NCI-H69 (cell line): ENCODE results near the gene PRSS1.
"Not testable (repeated sequence)": the region's sequence is repeated elsewhere in the genome, so short reads cannot be mapped to it uniquely, and the experiment has no call there.

Experiments used
- DNase-seq: peaks from one replicate; lab custom pipeline; 2025; lab: John Stamatoyannopoulos, UW

Gene PRSS1

DNA sequence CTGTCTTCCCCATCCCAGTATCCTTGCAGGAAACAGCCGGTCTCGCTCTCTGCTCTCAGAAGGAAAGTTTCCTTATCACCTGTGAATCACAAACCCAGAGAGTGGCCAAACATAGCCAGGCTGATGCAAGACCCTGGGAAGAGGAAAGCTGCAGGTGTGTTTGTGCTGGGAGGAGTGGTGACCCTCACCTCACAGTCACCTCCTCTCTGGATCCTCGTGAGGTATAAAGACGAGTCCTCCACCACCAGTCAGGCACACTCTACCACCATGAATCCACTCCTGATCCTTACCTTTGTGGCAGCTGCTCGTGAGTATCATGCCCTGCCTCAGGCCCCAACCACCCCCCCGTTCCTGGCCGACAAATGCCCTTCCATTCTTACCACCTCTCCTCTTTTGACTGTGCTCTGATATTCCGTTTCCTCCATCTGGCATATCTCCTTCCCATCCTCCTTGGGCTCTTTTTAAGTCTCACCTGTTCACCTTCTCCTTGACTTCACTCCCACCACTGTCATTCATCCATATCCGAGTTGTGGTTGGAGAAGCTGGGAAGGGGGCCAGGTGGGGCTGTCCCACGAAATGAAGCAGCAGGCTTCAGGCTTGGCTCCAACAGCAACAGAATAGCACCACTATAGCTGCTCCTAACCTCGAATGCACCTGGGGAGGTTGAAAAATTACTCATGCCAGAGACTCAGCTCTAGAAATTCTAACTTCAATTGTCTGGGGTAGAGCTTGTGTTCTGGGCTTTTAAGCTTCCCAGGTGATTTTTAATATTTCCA lies at the start of gene PRSS1:
Gene PRSS1 (plus strand): TSS at position 255 of the 776 bp plus-strand sequence. CDS start 13 bp downstream, at position 268.
- DNase-seq, result no peak

DNA sequence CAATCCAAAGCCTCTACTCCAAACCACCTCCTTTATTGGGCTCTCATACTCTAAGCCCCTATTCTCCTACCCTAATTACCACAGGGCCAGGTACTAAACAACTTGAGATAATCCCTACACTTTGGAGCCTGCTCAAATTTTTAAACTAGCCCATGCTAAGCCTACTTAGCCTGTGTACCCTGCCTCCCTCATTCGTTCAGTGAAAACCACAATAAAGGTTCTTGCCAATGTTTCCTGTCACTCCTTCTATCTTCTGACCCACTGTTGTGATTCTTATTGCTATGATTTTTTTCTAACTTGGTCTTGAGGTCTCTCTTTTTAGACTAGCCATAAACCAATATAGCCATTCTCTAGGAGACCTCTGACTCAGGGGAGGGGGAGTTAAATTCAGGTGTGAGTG lies 48.3 kb upstream of the PRSS1 start:
- DNase-seq, result not testable (repeated sequence)

DNA sequence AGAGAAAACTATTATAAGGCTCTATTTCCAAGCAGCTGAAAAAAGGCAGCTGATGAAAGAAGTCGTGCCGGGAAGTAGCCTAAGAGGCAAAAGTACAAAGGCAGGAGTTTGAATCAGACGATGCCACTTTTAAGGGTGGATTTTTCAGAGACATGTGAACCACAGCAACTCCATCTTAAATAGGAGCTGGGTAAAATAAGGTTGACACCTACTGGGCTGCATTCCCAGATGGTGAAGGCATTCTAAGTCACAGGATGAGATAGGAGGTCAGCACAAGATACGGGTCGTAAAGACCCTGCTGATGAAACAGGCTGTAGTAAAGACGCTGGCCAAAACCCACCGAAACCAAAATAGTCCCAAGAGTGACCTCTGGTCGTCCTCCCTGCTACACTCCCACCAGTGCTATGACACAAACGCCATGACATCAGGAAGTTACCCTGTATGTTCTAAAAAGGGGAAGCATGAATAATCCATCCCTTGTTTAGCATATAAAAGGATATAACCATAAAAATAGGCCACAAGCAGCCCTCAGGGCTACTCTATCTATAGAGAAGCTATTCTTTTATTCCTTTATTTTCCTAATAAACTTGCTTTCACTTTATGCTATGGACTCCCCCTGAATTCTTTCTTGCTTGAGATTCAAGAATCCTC lies 45.5 kb upstream of the PRSS1 start:
- DNase-seq, result no peak

DNA sequence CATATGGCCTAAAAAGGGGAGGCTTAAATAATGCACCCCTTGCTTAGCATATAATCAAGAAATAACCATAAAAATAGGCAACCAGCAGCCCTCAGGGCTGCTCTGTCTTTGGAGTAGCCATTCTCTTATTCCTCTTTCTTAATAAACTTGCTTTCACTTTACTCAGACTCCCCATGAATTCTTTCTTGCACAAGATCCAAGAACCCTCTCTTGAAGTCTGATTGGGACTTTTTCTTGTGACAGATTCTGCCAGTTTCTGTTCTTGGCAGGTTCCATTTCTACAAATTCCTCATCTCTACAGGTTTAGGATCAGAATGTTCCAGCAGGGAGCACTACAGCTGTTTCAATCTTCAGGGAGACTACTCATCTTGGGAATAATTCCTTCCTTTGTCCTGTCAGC lies 40.5 kb upstream of the PRSS1 start:
- not testable (repeated sequence) for DNase-seq

DNA sequence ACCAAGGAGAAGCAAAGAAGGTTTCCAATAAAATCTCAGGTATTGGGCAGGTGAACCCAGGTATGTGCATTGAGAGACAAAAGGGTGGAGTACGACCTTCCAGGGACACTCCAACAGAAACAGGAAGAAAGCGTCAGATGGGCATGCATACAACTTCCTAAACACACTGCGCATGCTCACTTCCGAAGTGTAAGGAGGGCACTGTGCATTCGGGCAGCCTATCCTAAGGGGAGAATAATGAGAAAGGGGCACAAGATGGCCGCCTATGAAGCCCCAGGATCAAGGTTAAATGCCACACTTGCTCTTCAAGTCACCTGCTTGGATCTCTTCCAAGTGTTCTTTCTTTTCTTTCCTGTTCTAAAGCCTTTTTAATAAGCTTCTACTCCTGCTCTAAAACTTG lies 39.4 kb upstream of the PRSS1 start:
- DNase-seq, result no peak

DNA sequence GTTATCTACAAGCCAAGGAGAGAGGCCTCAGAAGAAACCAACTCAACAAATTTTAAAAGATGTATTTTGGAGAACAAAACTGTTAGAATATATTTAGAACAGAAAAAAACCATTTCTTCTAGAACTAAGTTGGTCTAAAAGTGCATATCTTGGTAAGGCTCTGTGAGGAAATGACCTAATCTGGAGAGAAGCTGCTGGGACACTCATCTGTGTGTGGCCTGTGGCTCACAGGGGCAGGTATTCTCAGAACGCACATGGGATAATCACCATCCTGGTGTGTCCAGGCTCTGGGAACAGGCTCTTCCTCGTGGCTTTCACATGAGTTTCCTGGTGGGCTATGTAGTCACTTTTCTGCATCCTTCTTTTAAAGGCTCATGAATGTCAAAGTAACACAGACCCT lies 38.1 kb upstream of the PRSS1 start:
- no peak for DNase-seq

DNA sequence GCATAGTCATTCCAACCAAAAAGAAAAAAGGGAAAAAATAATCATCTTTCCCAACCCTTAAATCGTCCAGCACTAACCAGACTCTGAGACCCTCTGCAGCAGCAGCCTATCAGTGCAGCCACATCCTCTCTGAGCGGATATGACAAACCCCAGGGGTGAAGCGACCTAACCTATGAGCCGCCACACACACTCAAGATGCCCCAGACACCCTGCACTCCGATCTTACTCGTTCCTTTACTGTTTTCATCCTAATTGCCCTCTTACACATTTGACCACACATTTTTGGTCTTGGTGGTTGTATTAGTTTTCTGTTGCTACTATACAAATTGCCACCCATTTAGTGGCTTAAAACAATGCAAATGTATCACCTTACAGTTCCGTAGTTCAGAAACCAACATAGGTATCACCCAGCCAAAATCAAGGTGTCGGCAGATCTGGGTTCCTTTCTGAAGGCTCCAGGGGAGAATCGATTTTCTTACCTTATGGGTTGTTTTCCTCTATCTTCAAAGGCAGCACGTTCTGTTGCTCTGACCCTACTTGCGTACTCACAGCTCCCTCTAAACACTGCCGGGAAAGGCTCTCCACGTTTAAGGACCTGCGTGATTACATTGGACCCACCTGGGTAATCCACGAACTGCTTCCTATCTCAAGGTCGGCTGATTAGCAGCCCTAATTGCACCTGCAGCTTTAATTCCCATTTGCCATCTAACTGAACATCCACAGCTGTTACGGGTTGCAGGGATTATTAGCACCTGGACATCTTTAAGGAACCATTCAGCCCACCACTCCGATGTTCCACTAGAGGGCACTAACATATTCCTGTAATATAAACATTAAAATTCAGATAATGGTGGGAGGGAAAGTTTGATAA lies 37.3 kb upstream of the PRSS1 start:
- DNase-seq, result peak; percentile 67

DNA sequence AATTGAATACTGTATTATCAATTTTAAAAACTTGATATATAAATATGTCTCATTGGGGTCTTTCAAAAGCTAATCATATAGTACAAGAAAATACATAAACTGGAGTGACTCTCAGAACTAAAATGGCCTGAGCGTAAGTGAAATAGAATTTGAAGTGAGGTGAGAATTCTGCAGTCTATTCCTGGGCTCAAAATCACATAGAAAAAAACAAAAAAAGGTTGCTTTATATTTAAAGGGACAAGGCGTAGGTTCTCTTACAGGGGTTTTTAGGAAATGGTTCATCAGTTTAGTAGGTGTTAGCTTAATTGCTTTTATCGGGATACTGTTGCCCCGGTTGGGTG lies 36.7 kb upstream of the PRSS1 start:
- DNase-seq, result no peak

DNA sequence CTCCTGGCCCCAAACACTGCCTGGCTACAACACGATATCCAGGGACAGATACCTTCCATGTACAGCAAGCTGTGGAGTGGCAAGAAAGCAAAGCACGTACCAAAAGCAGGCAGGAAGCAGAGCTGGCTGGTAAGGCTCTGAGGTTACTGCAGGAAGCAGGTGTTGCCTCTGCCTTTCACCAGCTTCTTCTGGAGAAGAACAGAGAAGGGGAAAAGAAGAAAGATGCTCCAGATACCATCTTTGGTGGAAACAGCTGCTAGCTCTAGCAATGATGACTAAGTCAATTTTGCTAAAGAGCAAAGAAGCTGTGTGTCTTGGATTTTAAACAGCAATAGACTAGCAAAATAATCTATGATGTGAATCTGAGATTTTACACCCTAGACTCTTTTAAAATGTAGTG lies 34.9 kb upstream of the PRSS1 start:
- no peak for DNase-seq

DNA sequence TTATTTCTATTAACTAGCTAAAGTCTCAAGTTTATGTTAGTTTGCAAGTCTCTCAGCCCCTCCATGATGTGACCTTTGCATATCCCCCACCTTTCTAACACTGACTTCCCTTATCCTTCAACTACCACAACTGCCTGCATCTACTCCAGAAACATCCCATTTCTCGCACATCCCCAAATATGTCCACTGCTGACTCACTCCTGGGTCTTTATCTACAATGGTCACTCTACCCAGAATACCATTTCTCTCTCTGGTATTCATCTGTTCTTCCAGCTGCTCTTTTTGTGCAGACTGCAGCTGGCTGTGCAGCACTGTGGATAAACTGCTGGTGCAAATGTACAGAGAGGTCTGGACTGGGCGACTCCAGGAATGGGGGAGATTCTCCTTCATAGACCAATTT lies 32.7 kb upstream of the PRSS1 start:
- DNase-seq, result no peak

DNA sequence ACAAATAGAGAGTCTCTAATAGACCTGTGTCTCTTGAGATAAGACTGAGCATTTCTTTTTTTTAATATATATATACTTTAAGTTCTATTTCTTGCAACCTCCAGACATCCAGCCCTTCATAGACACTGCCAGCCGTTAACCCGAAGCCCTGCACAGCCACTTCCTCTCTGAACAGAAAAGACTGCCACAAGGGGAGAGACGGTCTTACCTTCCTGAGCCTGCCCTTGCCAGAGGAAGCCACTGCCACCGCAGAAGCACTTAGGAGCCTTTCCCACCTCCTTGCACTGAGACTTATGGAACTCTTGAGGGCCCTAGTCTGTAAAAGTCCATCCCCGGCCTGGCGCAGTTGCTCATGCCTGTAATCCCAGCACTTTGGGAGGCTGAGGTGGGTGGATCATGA lies 31.8 kb upstream of the PRSS1 start:
- DNase-seq, result no peak

DNA sequence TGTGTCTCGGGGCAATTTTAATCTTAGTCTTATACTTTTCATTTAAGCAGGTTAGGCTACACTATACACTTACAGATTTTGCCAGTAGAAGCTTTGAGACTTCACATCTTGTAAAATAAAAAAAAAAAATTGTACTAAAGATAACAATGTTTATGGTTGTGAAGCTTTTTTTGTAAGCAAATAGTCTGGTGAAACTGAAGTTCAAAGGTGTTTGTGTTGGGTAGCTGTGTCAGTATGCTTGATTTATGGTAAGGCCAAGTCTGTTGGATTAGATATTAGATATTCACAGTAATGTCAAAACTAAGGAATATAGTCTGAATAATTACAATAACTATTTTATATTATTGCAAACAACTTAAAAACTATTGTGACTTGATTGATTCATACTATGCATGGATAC lies 31.0 kb upstream of the PRSS1 start:
- no peak for DNase-seq

DNA sequence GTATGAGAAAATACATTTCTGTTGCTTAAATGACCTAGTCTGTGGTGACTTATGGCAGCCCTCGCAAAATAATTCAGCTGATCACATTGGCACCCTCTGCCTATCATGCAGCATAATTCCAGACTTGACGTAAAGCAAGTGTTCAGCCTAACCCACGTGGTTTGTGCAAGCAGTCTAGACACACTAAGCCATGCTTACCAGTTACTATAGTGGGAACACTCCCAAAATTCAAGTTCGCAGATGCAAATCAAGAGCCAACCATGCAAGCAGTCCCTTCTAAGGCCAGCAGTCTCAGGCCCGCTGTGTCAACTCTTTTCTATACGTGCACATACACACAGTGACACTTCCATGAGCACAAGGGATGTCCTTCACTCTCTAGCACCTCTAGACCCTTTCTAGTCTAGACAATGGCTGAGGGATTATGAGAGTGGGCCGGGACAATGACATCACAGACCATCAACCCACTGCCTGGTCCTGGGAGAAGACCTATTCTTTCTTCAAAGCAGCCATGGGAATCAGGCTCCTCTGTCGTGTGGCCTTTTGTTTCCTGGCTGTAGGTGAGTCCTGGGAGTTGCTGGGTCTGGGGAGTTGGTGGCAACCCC lies 29.0 kb upstream of the PRSS1 start:
- no peak for DNase-seq

DNA sequence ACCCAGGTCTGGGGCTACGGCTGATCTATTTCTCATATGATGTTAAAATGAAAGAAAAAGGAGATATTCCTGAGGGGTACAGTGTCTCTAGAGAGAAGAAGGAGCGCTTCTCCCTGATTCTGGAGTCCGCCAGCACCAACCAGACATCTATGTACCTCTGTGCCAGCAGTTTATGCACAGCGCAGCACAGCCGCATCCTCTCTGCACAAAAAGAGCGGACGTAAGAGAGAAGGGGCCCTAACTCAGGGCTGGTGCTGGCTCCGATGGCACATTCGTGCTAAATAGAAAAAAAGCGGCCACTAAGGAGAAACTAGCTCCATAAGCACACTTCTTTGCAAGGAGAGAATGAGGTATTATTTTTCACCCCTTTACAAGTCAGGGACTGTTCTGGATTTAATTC lies 28.3 kb upstream of the PRSS1 start:
- DNase-seq, result no peak

DNA sequence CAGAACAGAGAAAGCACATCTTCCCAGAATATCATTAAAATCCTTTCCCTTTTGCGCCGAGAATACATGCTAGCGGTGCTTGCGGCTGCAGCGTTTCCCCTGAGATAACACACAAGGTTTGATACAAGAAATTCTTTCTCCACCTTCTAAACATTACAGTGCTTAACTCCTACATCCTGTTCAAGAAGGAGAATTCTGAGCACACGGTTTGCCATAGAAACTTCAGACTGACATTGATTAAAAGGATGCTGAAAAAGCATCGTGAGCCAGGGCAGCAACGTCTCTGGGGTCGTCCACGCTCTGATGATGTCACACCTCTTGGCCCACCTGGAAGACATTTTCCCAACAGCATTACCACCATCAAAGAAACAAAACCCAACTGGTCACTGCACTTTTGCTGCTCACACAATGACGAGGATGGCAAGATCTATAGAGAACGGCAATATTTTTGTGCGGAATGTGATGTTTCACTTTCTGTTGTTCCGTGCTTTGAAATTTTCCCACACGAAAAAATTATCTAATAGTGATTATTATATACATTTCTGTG lies 27.0 kb upstream of the PRSS1 start:
- no peak for DNase-seq

DNA sequence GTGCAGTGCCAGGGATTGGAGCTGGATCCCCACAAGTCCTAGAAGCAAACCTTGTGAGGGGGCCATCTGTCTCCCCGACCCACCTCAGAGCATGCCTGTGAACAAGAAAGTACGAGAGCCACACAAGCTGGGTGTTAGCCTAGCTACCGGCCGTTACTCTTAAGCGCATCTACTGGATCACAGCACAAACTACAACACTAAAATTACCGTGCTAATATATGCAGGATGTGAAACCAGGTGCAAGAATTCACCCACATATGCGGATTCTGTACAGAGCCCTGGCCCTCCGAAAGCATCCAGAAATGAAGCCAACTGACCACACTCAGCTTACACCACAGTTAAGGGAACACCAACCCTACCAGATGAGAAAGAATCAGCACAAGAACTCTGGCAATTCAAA lies 16.0 kb upstream of the PRSS1 start:
- no peak for DNase-seq

DNA sequence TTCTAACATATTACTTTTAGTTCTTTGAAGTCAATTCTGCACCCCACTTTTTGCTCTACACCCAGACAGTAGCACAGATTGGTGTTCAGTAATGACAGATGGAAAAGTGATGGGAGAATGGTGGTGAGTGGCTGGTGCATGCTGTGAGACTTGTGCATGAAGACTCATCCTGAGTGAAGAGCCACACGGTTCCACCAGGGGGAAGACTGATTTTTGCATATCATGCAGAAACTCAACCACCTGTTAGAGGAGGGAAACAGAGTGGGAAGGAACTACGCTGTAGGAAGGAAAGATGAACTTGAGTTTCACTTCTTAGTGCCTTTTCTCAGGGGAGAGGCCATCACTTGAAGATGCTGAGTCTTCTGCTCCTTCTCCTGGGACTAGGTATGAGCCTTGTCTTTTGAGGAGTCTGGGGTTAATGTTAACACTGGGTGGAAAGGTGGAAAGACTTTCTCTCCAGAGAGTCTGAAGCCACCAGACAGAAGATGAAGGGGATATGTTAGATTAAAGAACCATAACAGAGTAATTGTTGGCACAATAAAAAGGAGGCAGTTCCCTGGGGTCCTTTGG lies 9.3 kb upstream of the PRSS1 start:
- peak; percentile 7 for DNase-seq

DNA sequence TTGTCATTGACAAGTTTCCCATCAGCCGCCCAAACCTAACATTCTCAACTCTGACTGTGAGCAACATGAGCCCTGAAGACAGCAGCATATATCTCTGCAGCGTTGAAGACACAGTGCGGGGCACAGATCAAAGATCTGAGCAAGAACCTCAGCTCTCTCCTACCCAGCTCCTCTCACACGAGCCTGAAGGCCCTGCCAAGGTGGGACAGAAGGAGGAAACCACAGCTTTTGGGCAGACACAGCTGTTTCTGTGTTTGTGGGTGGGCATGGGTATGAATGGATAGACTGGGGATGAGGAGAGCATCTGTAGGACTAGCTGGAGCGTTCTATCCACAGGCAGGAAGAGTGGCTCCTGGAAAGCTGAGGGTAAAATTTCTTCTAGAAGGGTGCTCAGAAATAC lies 8.5 kb upstream of the PRSS1 start:
- no peak for DNase-seq

DNA sequence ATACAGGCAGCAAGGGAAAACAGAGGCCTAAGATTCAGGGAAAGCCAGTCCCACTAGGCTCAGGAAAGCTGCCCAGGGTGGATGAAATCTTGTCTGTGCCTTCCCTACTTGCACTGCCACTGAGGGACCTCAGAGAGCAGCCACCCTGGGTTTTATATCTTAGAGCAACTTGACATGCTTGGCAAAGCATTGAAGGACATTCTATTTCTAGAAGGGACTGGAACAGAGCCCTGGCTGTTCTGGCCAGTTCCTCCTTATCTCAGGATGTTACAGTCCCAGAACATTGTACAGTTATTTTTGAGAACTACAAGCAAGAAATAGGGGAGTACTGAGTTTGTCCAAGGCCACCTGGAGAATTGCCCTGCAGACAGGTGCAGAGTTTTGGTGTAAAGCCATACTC lies 7.3 kb upstream of the PRSS1 start:
- DNase-seq, result not testable (repeated sequence)

DNA sequence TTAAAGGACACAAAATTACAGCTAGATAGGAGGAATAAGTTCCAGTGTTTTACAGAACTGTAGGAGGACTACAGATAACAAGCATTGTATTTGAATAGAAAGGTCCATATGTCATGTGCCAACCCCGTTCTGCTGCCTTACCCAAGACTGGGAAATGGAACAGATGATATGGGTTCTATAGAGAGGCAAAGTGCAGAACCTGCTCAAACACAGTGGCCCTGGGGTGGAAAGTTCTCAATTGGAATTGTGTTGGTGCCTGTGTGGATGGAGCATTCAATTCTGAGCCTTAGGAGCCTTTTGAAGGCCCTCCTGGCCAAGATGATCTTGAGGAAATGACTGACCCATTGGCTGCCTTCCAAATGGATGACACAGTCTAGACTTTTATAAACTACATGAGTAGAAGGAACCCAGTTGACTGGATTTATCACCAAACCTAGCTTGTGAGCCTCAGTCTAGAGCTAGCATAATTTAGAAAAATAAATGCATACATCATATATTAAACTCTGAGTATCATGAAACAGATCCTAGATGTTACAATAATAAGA lies 4.1 kb upstream of the PRSS1 start:
- no peak for DNase-seq

DNA sequence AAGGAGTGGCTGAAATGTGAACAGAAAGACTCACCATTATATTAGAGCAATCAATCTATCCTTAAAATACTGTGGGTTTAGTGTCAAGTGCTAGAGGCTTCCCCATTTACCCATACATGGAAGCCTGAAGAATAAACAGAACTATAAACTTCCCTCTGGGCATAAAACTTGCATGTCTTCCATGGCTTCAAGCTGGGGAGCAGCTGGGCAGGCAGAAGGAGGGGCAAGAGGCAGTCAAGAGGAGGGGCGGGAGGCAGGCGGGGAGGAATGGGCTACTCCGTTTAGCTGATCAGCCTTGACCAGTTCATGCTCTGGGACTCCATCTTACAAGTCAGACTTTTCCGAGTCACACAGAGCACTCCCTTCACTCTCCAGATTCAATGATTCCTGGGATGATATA lies 3.5 kb upstream of the PRSS1 start:
- no peak for DNase-seq

DNA sequence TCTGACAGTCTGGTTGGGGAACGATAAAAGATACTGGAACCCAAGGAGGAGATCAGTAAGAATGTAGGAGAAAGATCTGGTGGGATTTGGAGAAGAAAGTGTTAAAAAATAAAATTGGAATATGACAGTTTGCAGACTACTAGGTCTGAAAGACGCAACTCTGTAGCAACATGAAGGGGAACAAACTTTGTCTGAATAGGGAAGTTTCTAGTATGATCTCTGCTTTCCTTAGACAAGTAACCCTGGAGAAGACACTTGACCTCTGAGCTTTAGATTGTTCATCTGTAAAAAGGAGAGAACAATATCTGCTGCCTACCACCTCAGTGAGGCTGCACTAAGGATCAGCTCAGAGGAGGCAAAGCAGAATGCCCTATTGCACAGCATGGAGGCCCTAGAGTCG lies 3.0 kb upstream of the PRSS1 start:
- DNase-seq, result no peak
